Upper lobe of left lung (tissue), 6 donors: ENCODE results near the gene PSMB3. TPM values are rescaled to one million over a fixed set of nuclear protein-coding genes. Genes with fewer than 3 reads are reported as not detected.
A peak's percentile ranks its signal among the peaks of the same experiment; 100 is the strongest.

Experiments used
- ATAC-seq, 2 donors: fragments of 200-7000 bp; cut with Tn5 transposase; one replicate each; pipeline ENCODE4 v1.9.1; 2022; ENCODE audit warnings: mild to moderate bottlenecking in 2 of 2, moderate library complexity in 2 of 2; ENCODE audit not compliant: low FRiP score in 2 of 2
- DNase-seq, 2 donors: peaks; one replicate each; pipeline ENCODE4 v3.0.0-alpha.2; 2019 to 2020
- H3K27ac ChIP-seq, 4 donors: fragments of 200-600 bp; sonication (generic); one replicate each; pipeline ENCODE4 v1.5.1; 2016 to 2019
- H3K27me3 ChIP-seq, 4 donors: fragments of 200-600 bp; sonication (generic); one replicate each; pipeline ENCODE4 v1.5.1; 2017 to 2019
- H3K36me3 ChIP-seq, 4 donors: fragments of 200-600 bp; sonication (generic); one replicate each; pipeline ENCODE4 v1.5.1; 2016 to 2019
- H3K4me1 ChIP-seq, 4 donors: fragments of 200-600 bp; sonication (generic); one replicate each; pipeline ENCODE4 v1.5.1; 2018 to 2019
- H3K4me3 ChIP-seq, 4 donors: fragments of 200-600 bp; sonication (generic); one replicate each; pipeline ENCODE4 v1.5.1; 2017 to 2019; ENCODE audit warnings: mild to moderate bottlenecking in 2 of 4, moderate library complexity in 1 of 4
- H3K9me3 ChIP-seq, 4 donors: fragments of 200-600 bp; sonication (generic); one replicate each; pipeline ENCODE4 v1.5.1; 2018 to 2019
- CTCF ChIP-seq, 6 experiments: fragments of 450-650 bp in 4 of 6; fragments of 200-600 bp in 2 of 6; sonication (generic) in 2 of 6; IDR thresholded peaks; one replicate each; pipeline ENCODE4 v1.5.1; 2016 to 2019; ENCODE audit warnings: antibody characterized with exemption in 6 of 6
- EP300 ChIP-seq, 4 donors: sonication (generic); formaldehyde crosslinking; IDR thresholded peaks; one replicate each; pipeline ENCODE4 v1.5.1; 2017; ENCODE audit warnings: antibody characterized with exemption in 4 of 4, control low read depth in 2 of 4
- POLR2A ChIP-seq, 4 donors: fragments of 450-650 bp; IDR thresholded peaks; one replicate each; pipeline ENCODE4 v1.5.1; 2016 to 2017; ENCODE audit warnings: antibody characterized with exemption in 4 of 4, mild to moderate bottlenecking in 2 of 4
- POLR2AphosphoS5 ChIP-seq, 2 donors: sonication (generic); formaldehyde crosslinking; IDR thresholded peaks; one replicate each; pipeline ENCODE4 v1.5.1; 2017; ENCODE audit warnings: antibody characterized with exemption in 2 of 2
- WGBS, 2 donors: methylation state at CpG; one replicate each; pipeline ENCODE4 v1.1.5; 2017 to 2018; 5-methylcytosine and 5-hydroxymethylcytosine counted together
- total RNA-seq, 6 donors: library from RNA; depleted of rRNA in 4 of 6; stranded (reverse); fragments of >200 nt in 4 of 6; gene quantifications; one replicate each; pipeline versions ENCODE4 v1.1.0 to v1.2.1, GENCODE V29; 2016 to 2021
- donor health status: DM: no; HTN: no; CAD: no; lungs with moderate emphysema.
- donor health status: DM: no; HTN: yes; CAD: no; lungs with severe emphysema.

The PSMB3 gene
- total RNA-seq, 6 donors from 2014 or later, result 61.8 to 157 (median 79.2) TPM

DNA sequence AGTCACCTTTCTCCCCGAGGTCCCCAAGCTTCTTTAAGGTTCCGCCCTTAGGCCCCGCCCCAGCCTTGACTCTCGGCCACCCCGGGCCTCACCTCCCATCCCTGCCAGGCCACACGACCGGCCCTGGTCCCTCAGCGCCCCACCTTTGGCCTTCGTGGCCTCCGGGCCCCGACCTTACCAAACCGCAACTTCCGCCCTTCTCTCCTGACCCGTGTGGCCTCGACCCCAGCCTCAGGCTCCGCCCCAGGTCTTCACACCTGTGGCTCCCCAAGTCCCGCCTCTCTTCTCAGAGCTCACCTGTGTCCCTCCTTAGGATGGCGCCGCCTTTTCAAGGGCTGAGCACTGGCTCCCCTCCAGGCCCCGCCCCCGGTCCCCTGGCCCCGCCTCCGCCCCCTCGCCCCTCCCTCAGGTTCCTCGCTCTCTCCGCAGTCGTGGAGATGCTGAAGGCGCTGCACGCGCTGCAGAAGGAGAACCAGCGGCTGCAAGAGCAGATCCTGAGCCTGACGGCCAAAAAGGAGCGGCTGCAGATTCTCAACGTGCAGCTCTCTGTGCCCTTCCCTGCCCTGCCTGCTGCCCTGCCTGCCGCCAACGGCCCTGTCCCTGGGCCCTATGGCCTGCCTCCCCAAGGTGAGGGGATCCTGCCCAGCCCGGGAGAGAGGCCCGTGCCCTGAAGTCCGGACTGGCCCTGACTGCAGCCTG is 32.4 kb upstream of the PSMB3 start:
- Histone ChIP-seq H3K9me3 (no peaks in the 10 kb centered on the region), H3K4me3 (no peak overlapping the region), H3K4me1 (peaks cover 4 to 18% (median 10%) of the 10 kb centered on the region in 4 donors), H3K27ac (no peak overlapping the region), H3K36me3 (peaks cover 12 to 93% (median 77%) of the 10 kb centered on the region in 4 donors), H3K27me3 (no peaks in the 10 kb centered on the region)
- no peak for ATAC-seq
- TF ChIP-seq CTCF (IDR thresholded peaks at IDR 0.05) (no peak), POLR2A (IDR thresholded peaks at IDR 0.05) (no peak), POLR2AphosphoS5 (IDR thresholded peaks at IDR 0.05) (no peak), EP300 (IDR thresholded peaks at IDR 0.05) (no peak)
- DNase-seq, result no peak
- 87 to 88% methylated on average over 24 to 39 of the region's 39 CpGs for WGBS, 2 donors

DNA sequence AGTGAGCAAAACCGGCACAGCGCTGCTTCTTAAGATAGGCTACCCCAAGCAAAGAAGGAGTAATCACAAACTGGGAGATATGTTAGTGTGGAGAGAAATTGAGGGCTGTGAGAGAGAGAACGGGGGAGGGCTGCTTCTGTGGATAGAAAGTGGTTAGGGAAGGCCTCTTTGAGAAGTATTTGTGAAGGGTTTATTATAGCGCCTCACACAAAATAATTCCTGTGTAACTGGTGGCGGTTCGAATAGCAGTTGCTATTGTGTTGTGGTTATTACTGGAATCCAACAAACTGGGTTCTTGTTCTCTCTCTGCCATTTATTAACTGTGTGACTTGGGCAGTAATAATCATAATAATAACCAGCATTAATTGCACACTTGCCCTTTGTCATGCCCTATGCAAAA is 31.6 kb upstream of the PSMB3 start:
- Histone ChIP-seq H3K4me3 (no peak overlapping the region), H3K36me3 (peaks cover 14 to 91% (median 72%) of the 10 kb centered on the region in 4 donors), H3K9me3 (no peaks in the 10 kb centered on the region), H3K27me3 (no peaks in the 10 kb centered on the region), H3K4me1 (peaks cover 4 to 24% (median 12%) of the 10 kb centered on the region in 4 donors), H3K27ac (no peak overlapping the region)
- DNase-seq, result no peak
- 89 to 91% methylated on average over 6 of the region's 6 CpGs for WGBS, 2 donors
- TF ChIP-seq POLR2A (IDR thresholded peaks at IDR 0.05) (no peak), EP300 (IDR thresholded peaks at IDR 0.05) (no peak), CTCF (IDR thresholded peaks at IDR 0.05) (no peak), POLR2AphosphoS5 (IDR thresholded peaks at IDR 0.05) (no peak)
- no peak for ATAC-seq

DNA sequence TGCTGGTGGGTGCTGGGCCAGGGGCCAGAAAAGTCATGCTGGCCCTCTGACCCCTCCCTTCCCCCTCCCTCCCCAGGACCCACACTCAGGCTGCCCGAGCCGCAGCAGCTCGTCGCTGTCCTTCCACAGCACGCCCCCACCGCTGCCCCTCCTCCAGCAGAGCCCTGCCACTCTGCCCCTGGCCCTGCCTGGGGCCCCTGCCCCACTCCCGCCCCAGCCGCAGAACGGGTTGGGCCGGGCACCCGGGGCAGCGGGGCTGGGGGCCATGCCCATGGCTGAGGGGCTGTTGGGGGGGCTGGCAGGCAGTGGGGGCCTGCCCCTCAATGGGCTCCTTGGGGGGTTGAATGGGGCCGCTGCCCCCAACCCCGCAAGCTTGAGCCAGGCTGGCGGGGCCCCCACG is 30.7 kb upstream of the PSMB3 start:
- Histone ChIP-seq H3K4me1 (peaks cover 4 to 24% (median 12%) of the 10 kb centered on the region in 4 donors), H3K4me3 (no peak overlapping the region), H3K36me3 (peaks cover 8 to 85% (median 63%) of the 10 kb centered on the region in 4 donors), H3K27ac (peak overlapping the region in 1 of 4 donors; percentile 30), H3K9me3 (no peaks in the 10 kb centered on the region), H3K27me3 (no peaks in the 10 kb centered on the region)
- TF ChIP-seq EP300 (IDR thresholded peaks at IDR 0.05), result no peak
- TF ChIP-seq POLR2AphosphoS5 (IDR thresholded peaks at IDR 0.05), result no peak
- TF ChIP-seq CTCF (IDR thresholded peaks at IDR 0.05), result no peak
- TF ChIP-seq POLR2A (IDR thresholded peaks at IDR 0.05), result no peak
- ATAC-seq (no peak), DNase-seq (no peak)
- WGBS, 2 donors, result 89 to 92% methylated on average over 4 to 16 of the region's 16 CpGs

GRCh38 chr17:38724337-38724988 is 28.1 kb upstream of the PSMB3 start:
- H3K27me3 ChIP-seq, result no peaks in the 10 kb centered on the region
- DNase-seq (no peak), ATAC-seq (peak; percentile 40 to 45)
- no peak overlapping the region for H3K4me3 ChIP-seq
- peak overlapping the region in 1 of 4 donors; percentile 2 for H3K27ac ChIP-seq
- peaks cover 6 to 63% (median 44%) of the 10 kb centered on the region in 4 donors for H3K36me3 ChIP-seq
- WGBS, 2 donors, result 55 to 61% methylated on average over 4 to 15 of the region's 16 CpGs
- no peaks in the 10 kb centered on the region for H3K9me3 ChIP-seq
- peaks cover 12 to 41% (median 24%) of the 10 kb centered on the region in 4 donors for H3K4me1 ChIP-seq
- TF ChIP-seq CTCF (IDR thresholded peaks at IDR 0.05), result no peak
- TF ChIP-seq POLR2AphosphoS5 (IDR thresholded peaks at IDR 0.05), result no peak
- no peak for TF ChIP-seq POLR2A (IDR thresholded peaks at IDR 0.05)
- no peak for TF ChIP-seq EP300 (IDR thresholded peaks at IDR 0.05)
